GM18951 (cell line): ENCODE measurements around the gene SEPTIN2.
"Not testable (repeated sequence)": the region's sequence is repeated elsewhere in the genome, so short reads cannot be mapped to it uniquely, and the experiment has no call there.

Source experiments
- POLR2A ChIP-seq: IDR thresholded peaks from 4 replicates; pipeline ENCODE4 v1.6.1; 2011; ENCODE audit warnings: mild to moderate bottlenecking; ENCODE audit not compliant: insufficient read length, insufficient read depth; ENCODE audit errors: extremely low read depth
- in situ Hi-C: fragments of 300-500 bp; cut with MboI; formaldehyde crosslinking; loops from one replicate; pipeline ENCODE4 v1.12.0; 2022; ENCODE audit warnings: low sequenced_read_pairs, mixed read lengths, inconsistent platforms; ENCODE audit not compliant: unreplicated experiment

Gene SEPTIN2

GRCh38 chr2:241275504-241275903, 40.2 kb upstream of the SEPTIN2 start:
- TF ChIP-seq POLR2A: no peak
- in situ Hi-C loops: no loop called here

GRCh38 chr2:241275910-241276309, 39.8 kb upstream of the SEPTIN2 start:
- in situ Hi-C loops: no loop called here
- no peak for TF ChIP-seq POLR2A

- in situ Hi-C loops: not testable (repeated sequence)
Observed at GRCh38 chr2:241278306-241278705, 37.4 kb upstream of the SEPTIN2 start.

GRCh38 chr2:241279413-241279812, 36.3 kb upstream of the SEPTIN2 start:
- in situ Hi-C loops: no loop called here
- no peak for TF ChIP-seq POLR2A

GRCh38 chr2:241279828-241280227, 35.9 kb upstream of the SEPTIN2 start:
- in situ Hi-C loops: no loop called here

GRCh38 chr2:241280291-241280690, 35.4 kb upstream of the SEPTIN2 start:
- in situ Hi-C loops: no loop called here
- TF ChIP-seq POLR2A: no peak

More at GRCh38 chr2:241279828-241280227, 35.9 kb upstream of the SEPTIN2 start:
- TF ChIP-seq POLR2A: no peak

- in situ Hi-C loops: no loop called here
- no peak for TF ChIP-seq POLR2A
Observed at GRCh38 chr2:241282555-241282954, 33.2 kb upstream of the SEPTIN2 start.

- in situ Hi-C loops: loop anchor here (5.0 kb wide), 1 partner anchor 43 kb away; no protein-coding TSS in a partner anchor
- no peak for TF ChIP-seq POLR2A
Observed at GRCh38 chr2:241285596-241285995, 30.1 kb upstream of the SEPTIN2 start.

- TF ChIP-seq POLR2A: no peak
Observed at GRCh38 chr2:241286348-241287090, 29.2 kb upstream of the SEPTIN2 start.

GRCh38 chr2:241288324-241288888, 27.3 kb upstream of the SEPTIN2 start:
- in situ Hi-C loops: loop anchor here (5.0 kb wide), 1 partner anchor 46 kb away; no protein-coding TSS in a partner anchor
- no peak for TF ChIP-seq POLR2A

More at GRCh38 chr2:241286348-241287090, 29.2 kb upstream of the SEPTIN2 start:
- in situ Hi-C loops: loop anchor here (5.0 kb wide), 1 partner anchor 44 kb away; no protein-coding TSS in a partner anchor

- no peak for TF ChIP-seq POLR2A
- in situ Hi-C loops: loop anchor here (5.0 kb wide), 1 partner anchor 47 kb away; no protein-coding TSS in a partner anchor
Observed at GRCh38 chr2:241289053-241289452, 26.7 kb upstream of the SEPTIN2 start.

GRCh38 chr2:241289597-241289996, 26.1 kb upstream of the SEPTIN2 start:
- in situ Hi-C loops: loop anchor here (5.0 kb wide), 1 partner anchor 47 kb away; no protein-coding TSS in a partner anchor
- no peak for TF ChIP-seq POLR2A

GRCh38 chr2:241291153-241291552, 24.6 kb upstream of the SEPTIN2 start:
- no peak for TF ChIP-seq POLR2A
- in situ Hi-C loops: no loop called here

- in situ Hi-C loops: no loop called here
- no peak for TF ChIP-seq POLR2A
Observed at GRCh38 chr2:241291977-241292376, 23.7 kb upstream of the SEPTIN2 start.

GRCh38 chr2:241293378-241293797, 22.3 kb upstream of the SEPTIN2 start:
- in situ Hi-C loops: not testable (repeated sequence)
